NCI-H2196 (cell line): Measurements from ENCODE around the gene FOXJ1.
A peak's percentile ranks its signal among the peaks of the same experiment; 100 is the strongest.

Experiments used
- DNase-seq: peaks from one replicate; lab custom pipeline; 2025; ENCODE audit not compliant: unreplicated experiment; lab: John Stamatoyannopoulos, UW

The FOXJ1 gene

DNA sequence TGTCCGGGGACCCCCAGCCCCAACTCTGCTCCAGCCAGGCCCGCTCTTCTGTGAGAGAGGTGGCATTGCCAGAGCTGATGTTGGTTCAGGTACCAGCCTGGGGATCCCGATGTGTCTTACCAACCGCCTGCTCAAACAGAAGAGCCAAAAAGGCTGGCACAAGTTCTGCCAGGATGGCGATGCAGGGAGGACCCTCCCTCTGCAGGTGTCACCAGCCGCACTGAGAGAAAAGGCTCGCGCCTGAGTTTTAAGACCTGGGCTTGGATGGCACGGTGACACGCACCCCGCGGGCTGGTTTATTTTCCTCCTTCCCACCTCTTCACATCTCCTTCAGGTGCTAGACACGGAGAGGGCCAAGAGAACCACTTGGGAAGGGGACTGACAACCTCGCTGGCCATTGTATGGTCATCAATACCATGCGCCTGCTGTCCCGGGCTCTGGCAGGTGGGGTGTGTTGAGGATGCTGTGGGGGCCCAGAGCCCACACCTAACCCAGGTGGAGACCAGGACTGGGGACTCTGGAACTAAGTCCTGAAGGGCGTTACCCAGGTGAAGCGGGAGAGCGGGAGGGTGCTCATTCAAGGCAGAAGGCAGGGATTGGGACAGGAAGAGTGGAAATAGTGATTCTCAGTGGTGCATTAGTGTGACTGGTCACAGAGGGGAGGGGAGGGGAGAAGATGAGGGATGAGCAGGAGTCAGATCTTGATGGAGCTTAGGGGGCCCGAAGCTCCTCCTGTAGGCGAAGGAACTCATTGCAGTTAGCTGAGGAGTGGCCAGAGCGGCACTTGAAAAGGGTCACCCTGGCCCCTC is 16.3 kb downstream of the FOXJ1 start:
- DNase-seq = no peak

DNA sequence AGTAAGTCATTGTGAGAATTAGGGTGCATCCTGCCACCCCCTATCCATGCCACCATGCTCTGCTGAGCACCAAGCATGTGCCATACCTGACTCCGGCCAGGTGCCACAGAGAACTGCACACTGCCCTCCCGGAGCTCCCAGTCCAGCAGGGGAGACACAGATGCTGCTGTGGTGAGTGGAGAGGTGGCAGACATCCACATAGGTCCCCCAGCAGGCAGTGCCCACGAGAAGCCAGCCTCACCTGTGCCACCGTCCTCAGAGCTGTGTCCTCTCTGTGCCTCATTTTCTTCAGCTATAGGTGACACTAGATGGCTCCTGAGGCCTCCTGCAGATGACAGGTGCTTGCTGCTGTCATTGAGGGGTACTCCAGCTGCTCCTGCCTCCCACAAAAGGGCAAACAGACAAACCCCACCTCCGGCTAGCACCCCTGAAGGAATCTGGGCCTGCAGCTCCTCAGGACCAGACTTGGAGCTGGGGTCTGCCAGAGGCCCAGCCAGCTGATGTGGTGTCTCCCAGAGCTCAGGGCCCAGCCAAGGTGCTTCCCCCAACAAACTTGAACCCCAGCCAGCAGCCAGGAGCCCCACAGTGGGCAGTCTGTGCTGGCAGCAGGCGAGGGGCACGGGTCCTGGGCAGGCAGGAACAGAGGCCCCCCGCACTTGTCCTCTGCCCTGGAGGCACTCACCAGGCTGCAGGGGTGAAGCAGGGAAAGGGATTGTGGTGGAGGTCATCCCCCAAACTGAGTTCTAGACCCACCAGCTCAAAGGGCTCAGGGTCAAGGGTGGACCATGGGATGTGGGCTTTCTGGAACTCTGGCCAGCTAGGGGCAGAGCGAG is 17.1 kb downstream of the FOXJ1 start:
- DNase-seq = no peak

DNA sequence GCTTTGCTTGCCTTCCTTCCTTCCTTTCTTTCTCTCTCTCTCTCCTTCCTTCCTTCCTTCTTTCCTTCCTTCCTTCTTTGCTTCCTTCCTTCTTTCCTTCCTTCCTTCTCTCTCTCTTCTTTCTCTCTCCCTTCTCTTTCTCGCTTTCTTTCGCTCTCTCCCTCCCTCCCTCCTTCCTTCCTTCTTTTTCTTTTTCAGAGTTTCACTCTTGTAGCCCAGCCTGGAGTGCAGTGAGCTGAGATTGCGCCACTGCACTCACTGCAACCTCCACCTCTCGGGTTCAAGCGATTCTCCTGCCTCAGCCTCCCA is 17.9 kb downstream of the FOXJ1 start:
- DNase-seq = no peak

DNA sequence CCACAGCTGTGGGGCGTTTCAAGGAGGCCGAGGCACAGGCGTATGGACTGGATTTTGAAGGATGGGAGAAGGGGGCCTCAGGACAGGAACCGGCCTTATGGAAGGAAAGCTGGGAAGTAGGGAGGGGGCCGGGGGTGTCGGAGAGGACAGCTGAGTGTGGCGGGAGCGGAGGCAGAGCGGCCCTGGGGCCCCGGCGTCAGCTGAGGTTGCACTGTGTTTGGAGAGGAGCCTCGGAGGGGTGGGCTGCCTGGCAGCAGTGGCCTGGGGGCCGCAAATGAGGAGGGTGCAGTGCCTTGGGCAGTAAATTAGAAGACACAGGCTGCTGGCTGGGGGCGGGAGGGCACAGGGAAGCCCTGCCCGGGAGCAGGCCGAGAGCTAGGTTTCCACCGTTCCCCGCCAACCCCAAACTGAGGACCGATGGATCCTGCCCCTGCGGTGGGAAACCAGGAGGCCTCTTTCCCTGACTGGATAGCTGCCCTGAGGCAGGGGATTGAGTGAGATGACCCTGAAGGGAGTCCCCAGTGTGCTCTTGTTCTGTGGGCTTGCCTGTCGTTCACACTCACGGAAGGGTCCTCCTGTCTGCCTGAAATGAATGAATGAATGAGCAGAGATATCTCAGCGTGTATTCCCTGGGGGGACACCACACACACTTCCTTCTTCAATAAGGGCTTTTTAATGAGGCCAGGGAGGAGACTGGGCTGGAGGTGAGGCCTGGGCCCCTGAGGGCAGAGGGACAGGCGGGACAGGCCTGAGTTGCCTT is 18.4 kb downstream of the FOXJ1 start:
- no peak for DNase-seq

DNA sequence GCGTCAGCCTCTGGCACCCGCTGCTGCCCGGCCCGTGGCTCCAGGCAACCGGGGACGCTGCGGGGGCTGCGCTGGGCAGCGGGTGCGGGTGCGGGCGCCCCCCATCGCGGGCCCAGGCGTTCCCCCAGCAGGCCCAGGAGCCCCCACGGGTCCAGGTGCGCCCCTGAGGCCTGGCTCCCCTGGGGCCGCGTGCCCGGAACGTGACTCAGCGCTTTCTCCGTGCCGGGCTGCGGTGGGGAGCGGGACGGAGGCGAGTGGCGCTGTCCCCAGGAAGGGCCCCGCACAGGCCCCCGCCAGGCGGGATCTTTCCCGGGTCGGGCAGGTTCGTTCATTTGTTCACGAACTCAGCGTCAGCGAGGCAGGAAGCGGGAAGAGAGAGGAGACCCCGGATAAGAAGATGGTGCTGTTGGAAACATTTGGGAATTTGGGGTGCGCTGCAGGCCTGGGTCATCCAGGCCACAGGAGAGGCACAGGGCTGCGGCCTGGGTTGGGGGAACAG is 19.1 kb downstream of the FOXJ1 start:
- DNase-seq = no peak

DNA sequence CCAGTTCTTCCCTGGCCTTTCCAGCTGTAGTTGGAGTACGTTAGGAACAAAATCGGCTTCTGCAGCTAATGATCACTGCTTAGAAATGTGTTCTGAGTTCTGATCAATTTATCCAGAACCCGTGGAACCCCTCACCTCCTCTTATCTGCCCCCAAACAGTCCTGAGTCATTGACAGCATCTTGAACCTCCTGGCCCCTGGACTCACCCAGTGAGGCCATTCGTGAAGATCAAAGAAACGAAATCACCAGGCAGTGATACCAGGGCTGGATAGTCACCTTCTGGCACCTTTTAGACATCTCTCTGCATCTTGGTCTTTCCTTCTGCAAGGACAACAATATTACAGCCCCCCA is 20.4 kb downstream of the FOXJ1 start:
- DNase-seq = no peak

DNA sequence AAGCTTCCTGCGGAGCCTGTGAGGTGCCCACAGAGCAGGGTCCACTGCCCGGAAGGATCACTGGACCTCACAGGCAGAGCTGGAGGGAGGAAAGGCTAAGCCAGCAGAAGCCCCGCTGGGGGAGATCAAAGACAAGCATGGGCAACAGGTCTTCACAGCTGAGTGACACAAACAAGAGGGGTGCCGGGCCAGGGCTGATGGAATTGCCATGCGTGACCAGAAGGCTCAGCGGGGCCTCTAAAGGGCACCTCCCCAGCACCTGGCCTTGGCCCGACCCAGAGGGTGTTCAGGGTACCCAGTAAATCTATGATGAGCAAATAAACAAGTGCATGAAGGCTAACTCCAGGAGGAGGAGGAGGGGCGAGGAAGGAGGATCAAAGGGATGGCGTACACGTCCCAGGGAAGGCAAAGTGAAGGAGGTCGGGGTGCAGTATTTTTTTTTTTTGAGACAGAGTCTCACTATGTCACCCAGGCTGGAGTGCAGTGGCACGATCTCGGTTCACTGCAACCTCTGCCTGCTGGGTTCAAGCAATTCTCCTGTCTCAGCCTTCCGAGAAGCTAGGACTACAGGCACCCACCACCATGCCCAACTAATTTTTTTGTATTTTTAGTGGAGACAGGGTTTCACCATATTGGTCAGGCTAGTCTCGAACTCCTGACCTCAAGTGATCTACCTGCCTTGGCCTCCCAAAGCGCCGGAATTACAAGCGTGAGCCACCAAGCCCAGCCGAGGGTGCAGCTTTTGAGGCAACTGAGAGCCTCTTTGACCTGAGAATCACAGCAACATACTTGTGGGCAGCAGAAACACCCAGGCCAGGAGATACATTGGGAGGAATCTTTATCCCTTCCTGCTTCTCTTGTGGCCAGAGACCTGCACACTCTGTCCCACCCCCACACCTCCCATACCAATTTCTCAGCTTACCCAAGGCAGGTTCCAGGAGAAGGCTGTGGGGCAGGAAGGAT is 21.4 kb downstream of the FOXJ1 start:
- no peak for DNase-seq

DNA sequence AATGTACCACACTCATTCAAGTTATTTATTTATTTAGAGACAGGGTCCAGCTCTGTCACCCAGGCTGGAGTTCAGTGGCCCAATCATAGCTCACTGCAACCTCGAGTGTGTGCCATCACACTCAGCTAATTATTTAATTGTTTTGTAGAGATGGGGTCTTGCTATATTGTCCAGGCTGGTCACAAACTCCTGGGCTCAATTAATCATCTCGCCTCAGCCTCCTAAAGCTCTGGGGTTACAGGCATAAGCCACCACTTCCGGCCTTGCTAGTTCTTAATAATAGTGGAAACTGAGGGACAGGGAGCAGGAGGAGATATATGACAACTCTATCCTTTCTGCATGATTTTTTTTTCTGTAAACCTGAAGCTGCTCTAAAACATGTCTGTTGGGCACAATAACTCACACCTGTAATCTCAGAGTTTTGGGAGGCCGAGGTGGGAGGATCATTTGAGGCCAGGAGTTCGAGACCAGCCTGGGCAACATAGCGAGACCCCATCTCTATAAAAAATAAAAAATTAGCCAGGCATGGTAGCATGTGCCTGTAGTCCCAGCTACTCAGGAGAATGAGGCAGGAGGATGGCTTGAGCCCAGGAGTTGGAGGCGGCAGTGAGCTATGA is 25.8 kb downstream of the FOXJ1 start:
- no peak for DNase-seq

DNA sequence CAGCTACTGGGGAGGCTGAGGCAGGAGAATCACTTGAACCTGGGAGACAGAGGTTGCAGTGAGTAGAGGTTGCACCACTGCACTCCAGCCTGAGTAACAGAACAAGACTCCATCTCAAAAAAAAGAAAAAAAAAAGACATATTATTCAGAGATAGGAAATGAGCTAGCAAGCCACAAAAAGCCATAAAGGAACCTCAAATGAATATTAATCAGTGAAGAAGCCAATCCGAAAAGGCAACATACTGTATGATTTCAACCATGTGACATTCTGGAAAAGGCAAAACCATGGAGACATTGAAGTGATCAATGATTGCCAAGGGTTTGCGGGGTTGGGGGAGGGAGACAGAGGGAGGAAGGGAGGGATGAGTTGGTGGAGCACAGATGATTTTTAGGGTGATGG is 29.1 kb downstream of the FOXJ1 start:
- no peak for DNase-seq

DNA sequence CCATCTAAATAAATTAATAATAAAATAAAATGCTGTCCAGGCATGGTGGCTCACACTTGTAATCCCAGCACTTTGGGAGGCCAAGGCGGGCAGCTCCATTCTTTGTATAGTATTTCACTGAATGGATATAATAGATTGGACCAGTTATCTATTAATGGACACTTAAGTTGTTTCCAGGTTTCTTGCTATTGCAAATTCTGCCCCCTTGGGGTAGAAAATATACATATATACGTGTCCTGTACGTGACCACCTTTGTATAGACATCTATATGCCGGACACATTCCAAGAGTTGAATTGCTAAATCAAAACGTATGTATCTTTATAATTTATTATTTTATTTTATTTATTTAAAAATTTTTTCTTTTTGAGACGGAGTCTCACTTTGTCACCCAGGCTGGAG is 33.5 kb downstream of the FOXJ1 start:
- DNase-seq = no peak

DNA sequence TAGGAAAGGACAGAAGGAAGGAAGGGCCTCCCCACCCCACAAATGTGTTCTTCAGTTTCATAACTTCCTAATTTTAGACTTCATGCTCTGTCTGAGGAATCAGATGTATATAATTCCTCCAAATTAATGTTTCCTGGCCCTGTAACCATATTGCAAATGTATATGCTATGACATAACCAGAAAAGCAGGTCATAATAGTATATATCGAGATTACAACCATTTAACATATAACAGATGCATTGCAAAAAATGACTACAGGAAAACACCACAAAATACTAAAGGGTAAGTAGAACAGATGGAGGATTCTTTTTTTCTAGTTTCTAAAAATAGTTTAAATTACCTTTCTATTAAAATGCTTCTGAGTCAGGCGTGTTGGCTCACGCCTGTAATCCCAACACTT is 34.3 kb downstream of the FOXJ1 start:
- no peak for DNase-seq

DNA sequence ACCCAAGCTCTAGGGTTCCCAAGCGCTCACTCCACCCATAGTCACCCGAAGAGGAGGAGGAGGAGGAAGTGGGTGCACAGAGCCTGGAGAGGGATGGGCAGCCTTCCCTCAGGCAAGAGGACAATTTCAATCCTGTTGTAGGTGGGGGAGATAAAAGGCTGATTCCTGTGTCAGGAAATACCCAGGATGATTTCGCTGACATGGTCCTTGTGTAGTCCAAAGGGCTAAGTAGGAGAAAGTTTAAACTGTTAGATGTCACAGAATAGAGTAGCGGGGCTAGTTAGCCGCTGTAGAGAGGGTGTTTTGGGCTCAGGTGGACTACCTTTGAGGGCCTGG is 36.2 kb downstream of the FOXJ1 start:
- no peak for DNase-seq

DNA sequence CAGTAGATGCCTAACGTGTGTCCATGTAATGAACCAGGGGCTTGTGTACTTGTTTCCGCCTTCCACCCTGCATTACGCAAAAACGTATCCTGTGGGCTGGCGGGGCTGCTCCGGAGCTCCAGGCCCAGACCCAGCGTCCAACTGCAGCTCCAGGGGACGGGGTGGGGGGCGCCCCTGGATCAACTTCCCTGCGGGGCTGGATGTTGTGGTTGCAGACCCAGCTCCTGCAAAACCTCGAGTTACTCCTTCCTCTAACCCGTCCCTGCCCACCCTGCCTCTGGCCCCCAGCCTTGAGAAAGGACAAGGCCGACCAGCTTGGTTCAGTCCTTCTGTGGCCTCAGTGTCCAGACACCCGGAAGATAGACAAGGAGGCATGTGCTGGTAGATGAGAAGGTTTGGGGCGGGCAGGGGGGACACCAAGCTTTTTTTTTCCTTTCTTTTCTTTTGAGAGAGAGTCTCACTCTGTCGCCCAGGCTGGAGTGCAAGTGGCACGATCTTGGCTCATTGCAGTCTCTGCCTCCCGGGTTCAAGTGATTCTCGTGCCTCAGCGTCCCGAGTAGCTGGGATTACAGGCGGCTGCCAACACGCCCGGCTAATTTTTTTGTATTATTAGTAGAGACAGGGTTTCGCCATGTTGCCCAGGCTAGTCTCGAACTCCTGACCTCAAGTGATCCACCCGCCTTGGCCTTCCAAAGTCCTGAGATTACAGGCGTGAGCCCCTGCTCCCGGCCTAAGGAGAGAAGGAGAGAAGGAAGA is 36.7 kb downstream of the FOXJ1 start:
- no peak for DNase-seq

DNA sequence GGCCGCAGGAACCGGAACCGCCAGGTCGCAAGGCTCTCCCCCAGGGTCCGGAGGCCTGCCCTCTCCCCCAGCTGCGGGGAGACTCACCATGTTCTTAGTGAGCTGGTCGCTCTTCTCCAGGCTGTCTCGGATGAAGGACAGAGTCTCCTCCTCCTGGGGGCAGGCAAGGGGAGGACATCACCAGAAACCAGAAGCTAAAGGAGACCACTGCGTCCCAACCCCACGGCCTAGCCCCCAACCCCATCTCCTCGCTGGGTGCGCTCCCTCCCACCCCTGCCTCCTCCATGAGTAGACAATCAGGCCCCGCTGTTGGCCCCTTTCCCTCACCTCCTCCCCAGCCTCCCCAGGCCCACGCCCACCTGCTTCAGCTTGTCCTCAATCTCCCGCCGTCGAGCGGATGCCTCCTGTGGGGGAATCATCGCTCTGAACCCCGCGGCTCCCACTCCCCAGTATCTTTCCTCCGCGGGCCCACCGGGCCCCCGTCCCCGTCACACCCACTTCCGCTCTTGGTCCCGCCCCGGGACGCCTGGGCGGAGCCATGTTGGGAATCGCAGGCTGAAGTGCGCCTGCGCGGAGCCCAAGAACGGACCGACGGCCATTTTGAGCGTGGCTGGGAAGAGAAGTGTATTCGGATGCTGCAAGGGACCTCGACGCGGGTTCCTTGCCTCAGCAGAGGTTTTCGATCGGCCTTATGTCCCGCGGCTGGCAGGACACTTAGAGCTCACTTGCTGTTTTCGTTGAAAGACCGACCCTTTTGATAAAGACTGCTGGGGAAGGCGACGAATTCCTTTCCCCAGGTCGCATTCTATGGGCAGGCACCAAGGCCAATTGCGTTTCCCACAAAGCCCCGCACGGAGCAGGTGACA is 37.5 kb downstream of the FOXJ1 start, which contains the start of gene EXOC7:
Gene EXOC7 (minus strand): TSS at position 514 of the 866 bp plus-strand sequence. CDS start 95 bp downstream, at position 419.
- DNase-seq = peak; percentile 99

DNA sequence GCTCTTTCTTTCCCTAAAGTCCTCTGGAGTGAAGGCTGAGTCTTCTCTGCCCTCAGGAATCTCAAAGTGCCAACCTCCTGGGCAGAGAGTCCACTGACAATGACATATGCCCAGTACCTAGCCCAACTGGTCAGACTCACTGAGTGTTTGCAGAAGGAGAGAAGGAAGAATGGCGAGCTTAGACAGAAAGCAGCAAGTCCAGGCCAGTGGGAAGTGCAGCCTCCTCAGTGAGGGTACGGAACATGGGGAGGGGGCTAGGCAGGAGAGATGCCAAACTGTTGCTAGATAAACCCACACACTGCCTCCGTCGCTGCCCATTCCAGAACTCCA is 38.1 kb downstream of the FOXJ1 start:
- DNase-seq = no peak

DNA sequence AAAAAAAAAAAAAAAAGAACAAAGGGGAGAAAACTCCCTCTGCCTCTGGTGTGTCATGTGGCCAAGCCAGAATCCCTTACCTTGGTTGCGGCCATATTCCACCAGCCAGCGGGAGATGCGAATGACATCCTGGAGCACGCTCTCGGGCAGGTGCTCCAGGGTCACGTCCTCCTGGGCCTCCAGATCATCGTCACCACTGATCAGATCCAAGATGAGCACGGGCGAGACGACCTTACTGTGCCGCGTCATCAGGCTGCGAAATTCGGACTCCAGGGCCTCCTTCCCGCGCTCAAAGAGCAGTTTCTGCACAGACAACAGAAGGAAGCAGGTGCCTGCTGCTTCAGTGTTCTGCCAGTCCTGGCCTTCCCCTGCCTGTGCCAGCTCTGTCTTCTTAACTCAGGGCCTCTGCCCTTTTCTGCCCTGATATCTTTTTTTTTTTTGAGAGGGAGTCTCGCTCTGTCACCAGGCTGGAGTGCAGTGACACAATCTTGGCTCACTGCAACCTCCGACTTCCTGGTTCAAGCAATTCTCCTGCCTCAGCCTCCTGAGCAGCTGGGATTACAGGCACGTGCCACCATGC is 43.2 kb downstream of the FOXJ1 start:
- no peak for DNase-seq

DNA sequence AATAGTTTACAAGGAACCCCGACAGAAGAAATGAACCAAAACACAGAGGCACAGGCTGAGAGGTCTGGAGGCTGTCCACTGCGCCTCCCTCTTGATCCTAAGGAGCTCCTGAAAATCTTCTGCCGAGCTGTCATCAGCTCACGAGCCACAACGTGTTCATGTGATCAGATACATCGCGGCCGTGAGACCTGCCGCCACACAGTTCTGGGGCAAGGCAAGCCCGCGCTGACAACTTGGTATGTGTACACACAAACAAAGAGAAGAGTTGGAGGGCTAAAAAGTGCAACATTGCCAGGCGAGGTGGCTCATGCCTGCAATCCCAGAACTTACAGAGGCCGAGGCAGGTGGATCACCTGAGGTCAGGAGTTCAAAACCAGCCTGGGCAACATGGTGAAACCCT is 45.1 kb downstream of the FOXJ1 start:
- no peak for DNase-seq

DNA sequence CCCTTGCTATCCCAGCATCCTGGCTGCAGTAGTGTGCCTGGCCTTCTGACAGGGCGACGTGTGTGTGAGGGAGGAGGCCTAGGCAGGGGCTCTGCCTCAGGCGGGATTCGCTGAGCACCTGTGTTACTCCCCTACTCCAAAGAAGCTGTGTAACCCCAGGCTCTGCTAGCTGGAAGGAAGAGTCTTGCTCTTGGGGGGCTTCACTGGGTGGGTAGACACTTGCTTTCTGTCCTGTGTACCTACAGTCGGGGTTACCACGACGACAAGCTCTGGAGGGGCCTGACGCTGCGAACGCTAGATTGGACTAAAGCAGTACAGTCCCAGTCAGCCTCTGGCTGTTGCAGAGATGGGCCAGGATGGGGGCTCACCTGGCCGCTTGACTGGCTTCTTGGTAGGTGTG is 47.0 kb downstream of the FOXJ1 start:
- no peak for DNase-seq
